ENCODE results near the gene ARSB.

ARSB gene

GRCh38 chr5:78804995-78805394 is 180.1 kb downstream of the ARSB start:
- H3K4me3 ChIP-seq (ENCODE audit: low read depth, low read length) = no peak overlapping the region
- CTCF ChIA-PET = interaction anchor here (0.8 to 1.6 kb wide), 2 partner anchors 83 to 95 kb away, joined by 3 to 4 read pairs; no protein-coding TSS in a partner anchor
- POLR2A ChIA-PET = no interaction called here
- DNase-seq (ENCODE audit: low read depth, low spot score) = no peak
- TF ChIP-seq, protein P1, sequence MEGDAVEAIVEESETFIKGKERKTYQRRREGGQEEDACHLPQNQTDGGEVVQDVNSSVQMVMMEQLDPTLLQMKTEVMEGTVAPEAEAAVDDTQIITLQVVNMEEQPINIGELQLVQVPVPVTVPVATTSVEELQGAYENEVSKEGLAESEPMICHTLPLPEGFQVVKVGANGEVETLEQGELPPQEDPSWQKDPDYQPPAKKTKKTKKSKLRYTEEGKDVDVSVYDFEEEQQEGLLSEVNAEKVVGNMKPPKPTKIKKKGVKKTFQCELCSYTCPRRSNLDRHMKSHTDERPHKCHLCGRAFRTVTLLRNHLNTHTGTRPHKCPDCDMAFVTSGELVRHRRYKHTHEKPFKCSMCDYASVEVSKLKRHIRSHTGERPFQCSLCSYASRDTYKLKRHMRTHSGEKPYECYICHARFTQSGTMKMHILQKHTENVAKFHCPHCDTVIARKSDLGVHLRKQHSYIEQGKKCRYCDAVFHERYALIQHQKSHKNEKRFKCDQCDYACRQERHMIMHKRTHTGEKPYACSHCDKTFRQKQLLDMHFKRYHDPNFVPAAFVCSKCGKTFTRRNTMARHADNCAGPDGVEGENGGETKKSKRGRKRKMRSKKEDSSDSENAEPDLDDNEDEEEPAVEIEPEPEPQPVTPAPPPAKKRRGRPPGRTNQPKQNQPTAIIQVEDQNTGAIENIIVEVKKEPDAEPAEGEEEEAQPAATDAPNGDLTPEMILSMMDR (IDR thresholded peaks at IDR 0.05; ENCODE audit: insufficient read depth, low read length, missing control alignments) = no peak

GRCh38 chr5:78803941-78804340 is 181.2 kb downstream of the ARSB start:
- POLR2A ChIA-PET = no interaction called here
- H3K4me3 ChIP-seq (ENCODE audit: low read depth, low read length) = no peak overlapping the region
- DNase-seq (ENCODE audit: low read depth, low spot score) = no peak
- TF ChIP-seq, protein P1 (IDR thresholded peaks at IDR 0.05; ENCODE audit: insufficient read depth, low read length, missing control alignments) = no peak
- CTCF ChIA-PET = interaction anchor here (0.8 to 1.6 kb wide), 4 partner anchors 84 to 266 kb away, joined by 3 to 6 read pairs (median 4); no protein-coding TSS in a partner anchor

DNA sequence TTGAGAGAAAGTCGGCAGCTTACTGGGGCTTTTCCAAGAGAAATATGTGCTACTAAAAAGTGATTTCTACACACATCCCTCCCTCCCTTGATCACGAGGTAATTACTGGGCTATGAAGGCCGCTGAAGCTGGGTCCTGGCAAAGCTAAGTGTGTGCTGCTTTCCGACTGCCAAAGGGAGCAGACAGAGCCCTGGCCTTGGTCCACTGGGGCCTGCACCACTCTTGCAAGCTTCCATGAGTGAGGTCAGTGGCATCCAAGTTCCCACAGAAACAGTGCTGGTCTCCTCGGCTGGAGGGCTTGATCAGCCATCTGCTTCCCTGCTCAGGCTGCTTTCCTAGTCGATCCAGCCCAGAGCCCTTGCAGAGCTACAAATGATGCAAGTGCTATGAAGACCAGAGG is 181.8 kb downstream of the ARSB start:
- POLR2A ChIA-PET = no interaction called here
- no peak overlapping the region for H3K4me3 ChIP-seq (ENCODE audit: low read depth, low read length)
- DNase-seq (ENCODE audit: low read depth, low spot score) = no peak
- TF ChIP-seq, protein P1 (IDR thresholded peaks at IDR 0.05; ENCODE audit: insufficient read depth, low read length, missing control alignments) = no peak
- CTCF ChIA-PET = interaction anchor here (1.6 kb wide), 2 partner anchors 176 to 266 kb away, joined by 3 to 6 read pairs; no protein-coding TSS in a partner anchor

DNA sequence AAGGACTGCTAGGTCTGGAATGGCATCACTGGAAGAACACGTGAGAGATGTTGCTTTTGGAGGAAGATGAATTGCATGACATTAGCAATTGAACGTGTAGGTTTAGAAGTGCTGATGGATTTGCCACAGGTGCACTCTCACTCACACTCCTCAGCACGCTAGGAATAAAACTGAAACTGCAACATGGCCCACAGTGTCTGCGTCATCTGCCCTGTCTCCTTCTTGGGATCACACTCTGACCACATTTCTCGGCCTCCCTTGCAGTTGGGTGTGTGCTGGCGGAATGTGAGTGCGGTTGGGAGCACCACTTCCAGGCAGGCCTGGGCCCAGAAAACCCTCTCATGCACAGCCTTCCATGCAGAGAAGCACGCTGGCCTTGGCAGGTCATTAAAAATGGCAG is 183.7 kb downstream of the ARSB start:
- no peak for DNase-seq (ENCODE audit: low read depth, low spot score)
- no peak overlapping the region for H3K4me3 ChIP-seq (ENCODE audit: low read depth, low read length)
- TF ChIP-seq, protein P1 (IDR thresholded peaks at IDR 0.05; ENCODE audit: insufficient read depth, low read length, missing control alignments) = no peak
- ChIA-PET CTCF (no interaction called here), POLR2A (no interaction called here)

- CTCF ChIA-PET = interaction anchor here (0.6 to 1.4 kb wide), 5 partner anchors 12 to 332 kb away, joined by 3 to 5 read pairs (median 3); no protein-coding TSS in a partner anchor
- H3K4me3 ChIP-seq (ENCODE audit: low read depth, low read length) = no peak overlapping the region
- POLR2A ChIA-PET = no interaction called here
- no peak for DNase-seq (ENCODE audit: low read depth, low spot score)
- TF ChIP-seq, protein P1 (IDR thresholded peaks at IDR 0.05; ENCODE audit: insufficient read depth, low read length, missing control alignments) = peak; percentile 22
These were observed 185.7 kb downstream of the ARSB start for GRCh38 chr5:78799266-78800017.

GRCh38 chr5:78798673-78799029 is 186.5 kb downstream of the ARSB start:
- no peak overlapping the region for H3K4me3 ChIP-seq (ENCODE audit: low read depth, low read length)
- POLR2A ChIA-PET = no interaction called here
- CTCF ChIA-PET = interaction anchor here (0.6 to 0.9 kb wide), 4 partner anchors 12 to 331 kb away, joined by 3 to 4 read pairs (median 3); no protein-coding TSS in a partner anchor
- TF ChIP-seq, protein P1 (IDR thresholded peaks at IDR 0.05; ENCODE audit: insufficient read depth, low read length, missing control alignments) = no peak
- no peak for DNase-seq (ENCODE audit: low read depth, low spot score)

All from AG04449 (cell line).